Measurements from ENCODE around the gene SLC13A1.

Gene SLC13A1

GRCh38 chr7:123135960-123136359 lies 63.8 kb downstream of the SLC13A1 start:
- TF ChIP-seq TAF1 (IDR thresholded peaks at IDR 0.05; ENCODE audit: low read depth, low read length) (no peak), PAX5 (IDR thresholded peaks at IDR 0.05; ENCODE audit: insufficient read depth, low read length, severe bottlenecking) (no peak), POLR2AphosphoS5 (IDR thresholded peaks at IDR 0.05; ENCODE audit: low read depth, low read length) (no peak), SPI1 (IDR thresholded peaks at IDR 0.05; ENCODE audit: low read depth, low read length) (no peak), POU2F2 (IDR thresholded peaks at IDR 0.05; ENCODE audit: low read depth, low read length) (no peak), POLR2A (IDR thresholded peaks at IDR 0.05; ENCODE audit: low read depth, low read length) (no peak)
- FAIRE-seq: no peak
- no peak for DNase-seq (ENCODE audit: insufficient read length, low spot score)

GRCh38 chr7:123133924-123134323 lies 65.8 kb downstream of the SLC13A1 start:
- TF ChIP-seq TAF1 (IDR thresholded peaks at IDR 0.05; ENCODE audit: low read depth, low read length): no peak
- no peak for TF ChIP-seq PAX5 (IDR thresholded peaks at IDR 0.05; ENCODE audit: insufficient read depth, low read length, severe bottlenecking)
- no peak for TF ChIP-seq POLR2A (IDR thresholded peaks at IDR 0.05; ENCODE audit: low read depth, low read length)
- DNase-seq (ENCODE audit: insufficient read length, low spot score) (no peak), FAIRE-seq (no peak)

- FAIRE-seq: no peak
- DNase-seq (ENCODE audit: insufficient read length, low spot score): no peak
- TF ChIP-seq SPI1 (IDR thresholded peaks at IDR 0.05; ENCODE audit: low read depth, low read length) (no peak), PAX5 (IDR thresholded peaks at IDR 0.05; ENCODE audit: insufficient read depth, low read length, severe bottlenecking) (no peak), POU2F2 (IDR thresholded peaks at IDR 0.05; ENCODE audit: low read depth, low read length) (no peak), TAF1 (IDR thresholded peaks at IDR 0.05; ENCODE audit: low read depth, low read length) (no peak), POLR2A (IDR thresholded peaks at IDR 0.05; ENCODE audit: low read depth, low read length) (no peak), POLR2AphosphoS5 (IDR thresholded peaks at IDR 0.05; ENCODE audit: low read depth, low read length) (no peak)
Observed at GRCh38 chr7:123131961-123132360, 67.8 kb downstream of the SLC13A1 start.

GRCh38 chr7:123131556-123131955 lies 68.2 kb downstream of the SLC13A1 start:
- FAIRE-seq: no peak
- TF ChIP-seq POLR2A (IDR thresholded peaks at IDR 0.05; ENCODE audit: low read depth, low read length): no peak
- no peak for TF ChIP-seq PAX5 (IDR thresholded peaks at IDR 0.05; ENCODE audit: insufficient read depth, low read length, severe bottlenecking)
- no peak for TF ChIP-seq SPI1 (IDR thresholded peaks at IDR 0.05; ENCODE audit: low read depth, low read length)
- no peak for TF ChIP-seq TAF1 (IDR thresholded peaks at IDR 0.05; ENCODE audit: low read depth, low read length)
- TF ChIP-seq POLR2AphosphoS5 (IDR thresholded peaks at IDR 0.05; ENCODE audit: low read depth, low read length): no peak
- TF ChIP-seq POU2F2 (IDR thresholded peaks at IDR 0.05; ENCODE audit: low read depth, low read length): no peak
- DNase-seq (ENCODE audit: insufficient read length, low spot score): no peak

- no peak for TF ChIP-seq PAX5 (IDR thresholded peaks at IDR 0.05; ENCODE audit: insufficient read depth, low read length, severe bottlenecking)
- no peak for TF ChIP-seq SPI1 (IDR thresholded peaks at IDR 0.05; ENCODE audit: low read depth, low read length)
- no peak for TF ChIP-seq POU2F2 (IDR thresholded peaks at IDR 0.05; ENCODE audit: low read depth, low read length)
- no peak for TF ChIP-seq POLR2A (IDR thresholded peaks at IDR 0.05; ENCODE audit: low read depth, low read length)
- no peak for TF ChIP-seq POLR2AphosphoS5 (IDR thresholded peaks at IDR 0.05; ENCODE audit: low read depth, low read length)
- DNase-seq (ENCODE audit: insufficient read length, low spot score): no peak
- FAIRE-seq: no peak
Observed at GRCh38 chr7:123131140-123131539, 68.6 kb downstream of the SLC13A1 start.

- FAIRE-seq (no peak), DNase-seq (ENCODE audit: insufficient read length, low spot score) (no peak)
- TF ChIP-seq POLR2AphosphoS5 (IDR thresholded peaks at IDR 0.05; ENCODE audit: low read depth, low read length) (no peak), POU2F2 (IDR thresholded peaks at IDR 0.05; ENCODE audit: low read depth, low read length) (no peak), PAX5 (IDR thresholded peaks at IDR 0.05; ENCODE audit: insufficient read depth, low read length, severe bottlenecking) (no peak), TAF1 (IDR thresholded peaks at IDR 0.05; ENCODE audit: low read depth, low read length) (no peak), POLR2A (IDR thresholded peaks at IDR 0.05; ENCODE audit: low read depth, low read length) (no peak), SPI1 (IDR thresholded peaks at IDR 0.05; ENCODE audit: low read depth, low read length) (no peak)
Observed at GRCh38 chr7:123126691-123127090, 73.1 kb downstream of the SLC13A1 start.

- FAIRE-seq (no peak), DNase-seq (ENCODE audit: insufficient read length, low spot score) (no peak)
- no peak for TF ChIP-seq POLR2A (IDR thresholded peaks at IDR 0.05; ENCODE audit: low read depth, low read length)
- TF ChIP-seq POU2F2 (IDR thresholded peaks at IDR 0.05; ENCODE audit: low read depth, low read length): no peak
- no peak for TF ChIP-seq POLR2AphosphoS5 (IDR thresholded peaks at IDR 0.05; ENCODE audit: low read depth, low read length)
- TF ChIP-seq TAF1 (IDR thresholded peaks at IDR 0.05; ENCODE audit: low read depth, low read length): no peak
- no peak for TF ChIP-seq PAX5 (IDR thresholded peaks at IDR 0.05; ENCODE audit: insufficient read depth, low read length, severe bottlenecking)
- no peak for TF ChIP-seq SPI1 (IDR thresholded peaks at IDR 0.05; ENCODE audit: low read depth, low read length)
Observed at GRCh38 chr7:123126171-123126570, 73.6 kb downstream of the SLC13A1 start.

- no peak for FAIRE-seq
Observed at GRCh38 chr7:123125231-123125630, 74.5 kb downstream of the SLC13A1 start.

GRCh38 chr7:123122916-123123315 lies 76.9 kb downstream of the SLC13A1 start:
- FAIRE-seq: no peak
- no peak for TF ChIP-seq POLR2AphosphoS5 (IDR thresholded peaks at IDR 0.05; ENCODE audit: low read depth, low read length)
- no peak for TF ChIP-seq TAF1 (IDR thresholded peaks at IDR 0.05; ENCODE audit: low read depth, low read length)
- no peak for TF ChIP-seq SPI1 (IDR thresholded peaks at IDR 0.05; ENCODE audit: low read depth, low read length)
- TF ChIP-seq POU2F2 (IDR thresholded peaks at IDR 0.05; ENCODE audit: low read depth, low read length): no peak
- no peak for TF ChIP-seq POLR2A (IDR thresholded peaks at IDR 0.05; ENCODE audit: low read depth, low read length)
- no peak for TF ChIP-seq PAX5 (IDR thresholded peaks at IDR 0.05; ENCODE audit: insufficient read depth, low read length, severe bottlenecking)
- no peak for DNase-seq (ENCODE audit: insufficient read length, low spot score)

More at GRCh38 chr7:123125231-123125630, 74.5 kb downstream of the SLC13A1 start:
- no peak for DNase-seq (ENCODE audit: insufficient read length, low spot score)
- no peak for TF ChIP-seq POLR2A (IDR thresholded peaks at IDR 0.05; ENCODE audit: low read depth, low read length)
- TF ChIP-seq POU2F2 (IDR thresholded peaks at IDR 0.05; ENCODE audit: low read depth, low read length): no peak
- no peak for TF ChIP-seq PAX5 (IDR thresholded peaks at IDR 0.05; ENCODE audit: insufficient read depth, low read length, severe bottlenecking)
- TF ChIP-seq TAF1 (IDR thresholded peaks at IDR 0.05; ENCODE audit: low read depth, low read length): no peak
- no peak for TF ChIP-seq SPI1 (IDR thresholded peaks at IDR 0.05; ENCODE audit: low read depth, low read length)
- no peak for TF ChIP-seq POLR2AphosphoS5 (IDR thresholded peaks at IDR 0.05; ENCODE audit: low read depth, low read length)

GRCh38 chr7:123120286-123120685 lies 79.5 kb downstream of the SLC13A1 start:
- TF ChIP-seq POLR2AphosphoS5 (IDR thresholded peaks at IDR 0.05; ENCODE audit: low read depth, low read length) (no peak), TAF1 (IDR thresholded peaks at IDR 0.05; ENCODE audit: low read depth, low read length) (no peak), POU2F2 (IDR thresholded peaks at IDR 0.05; ENCODE audit: low read depth, low read length) (no peak), POLR2A (IDR thresholded peaks at IDR 0.05; ENCODE audit: low read depth, low read length) (no peak), PAX5 (IDR thresholded peaks at IDR 0.05; ENCODE audit: insufficient read depth, low read length, severe bottlenecking) (no peak), SPI1 (IDR thresholded peaks at IDR 0.05; ENCODE audit: low read depth, low read length) (no peak)
- FAIRE-seq (no peak), DNase-seq (ENCODE audit: insufficient read length, low spot score) (no peak)
